ENCODE results near the gene PHF21A.

PHF21A gene

GRCh38 chr11:45932217-45932616 lies 189.0 kb downstream of the PHF21A start:
- TF ChIP-seq CTCF (IDR thresholded peaks at IDR 0.05; ENCODE audit: low read depth, low read length): no peak
- no peak for DNase-seq (ENCODE audit: extremely low read depth, low read depth)

DNA sequence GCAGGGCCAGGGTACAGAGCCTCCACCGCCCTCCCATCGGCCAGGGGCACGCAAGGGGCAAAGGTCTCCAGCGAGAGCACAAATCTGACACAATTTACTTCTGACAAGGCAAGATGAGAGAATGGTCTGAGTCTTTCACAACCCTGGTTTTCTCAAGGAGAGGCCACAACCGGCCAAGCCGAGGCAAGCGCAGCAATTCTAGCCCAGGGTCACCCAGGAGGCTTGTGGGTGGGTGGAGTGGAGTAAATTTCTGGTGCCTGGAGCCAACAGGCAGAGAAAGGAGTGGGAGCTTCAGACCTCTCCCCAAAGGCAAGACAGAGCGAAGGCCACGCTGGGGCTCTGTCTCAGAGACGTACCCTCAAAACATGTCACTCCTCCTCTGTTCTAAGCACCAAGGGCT lies 189.5 kb downstream of the PHF21A start:
- DNase-seq (ENCODE audit: extremely low read depth, low read depth): no peak
- TF ChIP-seq CTCF (IDR thresholded peaks at IDR 0.05; ENCODE audit: low read depth, low read length): no peak

DNA sequence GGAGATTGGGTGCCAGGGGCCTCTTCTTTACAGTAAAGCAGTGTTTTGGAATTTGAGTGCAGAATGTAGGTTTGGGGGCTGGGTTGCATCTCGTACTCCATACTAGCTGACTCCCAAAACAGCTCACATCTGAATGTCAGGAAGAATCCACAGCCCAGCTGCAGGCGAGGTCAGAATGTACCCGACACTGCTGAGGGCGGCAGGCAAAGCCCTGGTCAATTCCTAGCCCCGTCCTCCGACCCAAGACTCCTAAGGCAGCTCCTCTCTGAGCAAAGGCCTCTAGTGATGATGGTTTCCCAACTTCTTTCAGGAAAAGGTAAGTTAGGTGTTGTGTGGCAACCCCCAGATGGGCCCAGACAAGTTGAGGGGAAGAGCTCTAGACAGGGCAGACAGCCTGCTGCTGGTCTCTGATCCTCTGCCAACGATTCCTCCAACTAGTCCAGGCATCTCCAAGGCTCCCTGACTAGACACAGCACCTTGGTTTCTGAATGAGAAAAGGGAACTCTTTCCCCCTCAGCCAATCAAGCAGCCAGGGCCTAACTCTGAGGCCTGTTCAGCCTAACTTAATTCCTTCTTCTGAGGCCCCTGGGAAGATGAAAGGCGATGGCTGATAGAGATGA lies 190.2 kb downstream of the PHF21A start:
- no peak for TF ChIP-seq CTCF (IDR thresholded peaks at IDR 0.05; ENCODE audit: low read depth, low read length)
- DNase-seq (ENCODE audit: extremely low read depth, low read depth): no peak

GRCh38 chr11:45930031-45930794 lies 191.0 kb downstream of the PHF21A start:
- DNase-seq (ENCODE audit: extremely low read depth, low read depth): no peak
- no peak for TF ChIP-seq CTCF (IDR thresholded peaks at IDR 0.05; ENCODE audit: low read depth, low read length)

GRCh38 chr11:45929486-45930030 lies 191.7 kb downstream of the PHF21A start:
- no peak for TF ChIP-seq CTCF (IDR thresholded peaks at IDR 0.05; ENCODE audit: low read depth, low read length)
- DNase-seq (ENCODE audit: extremely low read depth, low read depth): no peak

GRCh38 chr11:45928535-45929215 lies 192.6 kb downstream of the PHF21A start:
- DNase-seq (ENCODE audit: extremely low read depth, low read depth): no peak
- no peak for TF ChIP-seq CTCF (IDR thresholded peaks at IDR 0.05; ENCODE audit: low read depth, low read length)

Measured in AG09319 (cell line).